Activated naive CD4-positive, alpha-beta T cell treated with anti-CD3 and anti-CD28 coated beads, Interleukin-2, amount 50 U/mL, for 16 hours (primary cell): Measurements from ENCODE around the gene FKBP7.
"Not testable (repeated sequence)": the region's sequence is repeated elsewhere in the genome, so short reads cannot be mapped to it uniquely, and the experiment has no call there.

ENCODE experiments used
- DNase-seq: peaks from one replicate; pipeline ENCODE4 v3.0.0-alpha.2; 2020

FKBP7 gene

DNA sequence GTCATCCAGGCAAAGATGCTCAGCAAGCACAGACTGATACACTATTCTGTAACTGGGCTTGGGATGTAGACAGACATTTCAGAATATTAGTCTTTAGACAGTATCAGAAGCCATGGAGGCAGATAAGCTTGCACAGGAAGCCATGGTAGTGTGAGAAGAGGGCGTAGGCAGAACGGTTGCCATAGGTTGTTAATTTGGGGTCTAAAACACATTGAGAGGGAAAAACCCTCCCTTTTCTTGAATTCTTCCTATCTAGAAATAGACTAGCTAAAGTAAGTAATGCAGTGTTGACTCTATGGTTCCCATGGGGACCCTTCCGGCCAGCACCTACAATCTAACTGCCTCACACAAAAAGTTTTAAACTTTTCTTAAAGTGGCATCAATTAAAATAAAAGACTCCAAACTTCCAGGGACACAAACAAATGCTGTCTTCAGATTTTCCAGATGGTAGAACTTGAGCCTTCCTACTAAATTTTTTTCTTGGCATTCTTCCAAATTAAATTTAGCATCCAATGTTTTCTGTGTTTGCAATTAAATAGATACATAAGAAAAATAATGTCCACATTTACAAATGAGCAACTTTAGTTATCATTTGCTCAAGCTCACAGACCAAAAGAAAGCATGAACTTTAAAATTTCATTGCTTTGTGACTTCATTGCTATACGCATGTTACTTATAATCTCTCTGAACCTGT lies 29.3 kb downstream of the FKBP7 start:
- no peak for DNase-seq

DNA sequence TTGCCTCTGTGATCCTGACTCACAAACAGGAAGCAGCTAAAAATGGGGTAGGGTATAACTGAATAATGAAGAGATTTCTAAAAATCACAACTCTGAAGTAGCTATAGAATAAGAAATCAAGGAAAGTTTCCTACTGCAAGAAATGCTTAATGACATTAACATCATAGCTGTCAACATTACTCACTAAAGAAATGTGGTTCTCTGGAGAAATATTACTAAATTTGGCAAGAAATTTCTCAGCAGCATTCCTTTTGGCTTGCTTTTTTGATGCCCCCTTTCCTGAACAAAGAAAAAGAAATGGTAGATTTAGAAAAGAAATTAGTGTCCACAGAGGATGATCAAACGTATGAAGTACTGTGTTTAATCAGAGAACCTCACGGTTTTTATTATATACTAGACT lies 37.0 kb downstream of the FKBP7 start:
- DNase-seq = no peak

DNA sequence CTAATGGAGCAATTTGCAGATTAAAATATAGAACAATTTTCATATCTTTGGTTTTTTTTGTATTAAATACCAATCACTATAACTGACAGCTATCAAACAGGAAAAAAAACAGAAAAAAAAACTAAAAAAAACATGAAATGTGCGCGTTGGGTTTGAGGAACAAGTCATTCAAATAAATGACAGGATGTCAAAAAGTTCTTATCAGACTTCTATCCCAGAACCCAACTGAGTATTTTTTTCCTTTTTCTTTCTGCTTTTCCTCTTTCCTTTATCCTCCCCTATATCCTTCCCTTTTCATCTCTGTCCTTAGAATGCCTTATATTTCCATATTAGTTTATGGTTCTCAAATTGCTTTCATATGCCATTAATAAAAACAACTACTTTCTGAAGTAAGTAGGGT lies 41.7 kb downstream of the FKBP7 start:
- no peak for DNase-seq

DNA sequence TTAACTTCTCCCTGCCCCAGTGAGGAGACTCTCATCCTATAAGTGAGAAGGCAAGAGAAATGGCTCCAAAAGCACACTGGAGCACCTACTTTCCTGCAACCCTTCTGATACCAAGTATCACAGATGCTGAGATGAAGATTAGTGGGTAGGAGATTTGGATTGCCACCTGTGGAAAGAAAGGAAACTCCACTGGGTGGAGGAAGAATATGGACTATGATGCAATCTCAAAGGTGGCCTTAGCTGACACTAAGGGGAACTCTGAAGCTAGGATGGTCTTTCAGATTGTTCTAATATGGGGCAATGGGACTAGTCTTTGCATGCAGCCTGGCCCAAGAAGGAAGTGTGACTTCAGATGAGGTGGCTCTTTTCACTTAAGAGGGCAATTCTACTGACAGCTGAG lies 49.1 kb downstream of the FKBP7 start:
- DNase-seq = no peak

DNA sequence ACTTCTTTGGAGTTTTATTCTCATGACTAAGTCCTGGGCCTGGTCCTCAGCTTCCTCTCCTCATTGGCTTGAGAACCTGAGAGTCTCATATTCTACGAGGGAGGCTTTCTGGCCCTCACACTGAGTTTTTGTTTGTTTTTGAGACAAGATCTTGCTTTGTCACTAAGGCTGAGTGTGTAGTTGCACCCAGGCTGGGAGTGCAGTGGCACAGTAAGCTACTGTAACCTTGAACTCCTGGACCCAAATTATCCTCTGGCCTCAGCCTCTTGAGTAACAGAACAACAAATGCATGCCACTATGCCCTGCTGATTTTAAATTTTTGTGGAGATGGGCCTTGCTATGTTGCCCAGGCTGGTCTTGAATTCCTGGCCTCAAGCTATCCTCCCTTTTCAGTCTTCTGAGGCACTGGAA lies 50.0 kb downstream of the FKBP7 start:
- no peak for DNase-seq

DNA sequence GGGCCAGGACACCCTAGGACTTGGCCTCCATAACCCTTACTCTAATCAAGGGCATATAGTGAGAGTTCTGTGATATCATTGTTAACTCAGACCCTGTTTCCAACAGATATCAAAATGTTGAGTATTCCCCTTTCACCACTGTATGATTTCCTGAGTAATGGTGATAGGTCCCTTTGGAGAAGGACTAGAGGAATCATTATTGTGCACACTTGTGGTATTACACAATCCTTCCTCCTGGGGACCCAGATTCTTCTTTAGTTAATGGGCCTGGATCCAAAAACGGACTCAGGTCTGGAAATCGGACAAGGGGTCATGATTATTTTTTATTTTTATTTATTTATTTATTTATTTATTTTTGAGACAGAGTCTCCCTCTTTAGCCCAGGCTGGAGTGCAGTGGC lies 50.9 kb downstream of the FKBP7 start:
- DNase-seq = no peak

DNA sequence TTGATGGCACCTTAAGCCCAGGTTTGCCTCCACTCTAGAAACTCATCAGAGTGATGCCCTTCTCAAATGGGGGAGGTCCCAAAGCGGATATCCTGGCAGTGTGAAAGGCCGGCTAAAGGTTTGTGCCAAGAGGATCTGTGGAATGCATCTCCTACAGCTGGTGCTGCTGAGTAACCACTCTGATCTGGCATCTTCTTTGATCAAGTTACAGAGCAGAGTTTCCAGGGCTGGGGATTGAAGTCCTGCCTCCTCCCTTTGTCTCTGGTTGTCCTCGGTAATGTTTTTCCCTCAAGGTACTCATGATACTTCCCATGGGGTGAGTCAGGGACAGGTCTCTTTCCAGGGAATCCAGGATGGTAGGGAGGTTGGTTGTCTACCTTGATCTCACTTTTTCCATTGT lies 52.0 kb downstream of the FKBP7 start:
- no peak for DNase-seq

DNA sequence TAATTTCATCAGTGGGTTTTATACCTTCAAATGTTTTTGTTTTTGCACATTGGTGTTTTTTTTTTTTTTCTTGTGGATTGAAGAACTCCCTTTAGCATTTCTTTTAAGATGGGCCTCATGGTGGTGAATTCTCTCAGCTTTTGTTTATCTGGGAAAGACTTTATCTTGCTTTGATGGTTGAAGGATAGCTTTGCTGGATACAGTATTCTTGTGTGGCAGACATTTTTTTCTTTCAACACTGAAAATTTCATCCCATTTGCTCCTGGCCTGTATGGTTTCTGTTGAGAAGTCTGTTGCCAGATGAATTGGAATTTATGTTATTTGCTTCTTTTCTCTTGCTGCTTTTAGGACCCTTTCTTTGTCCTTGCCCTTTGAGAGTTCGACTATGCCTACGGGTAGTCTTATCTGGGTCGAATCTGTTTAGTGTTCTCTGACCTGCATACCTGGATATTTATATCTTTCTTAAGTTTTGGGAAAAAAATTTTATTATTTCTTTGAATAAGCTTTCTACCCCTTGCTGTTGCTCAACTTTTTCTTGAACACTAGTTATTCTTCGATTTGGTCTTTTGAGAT lies 53.1 kb downstream of the FKBP7 start:
- DNase-seq = no peak

DNA sequence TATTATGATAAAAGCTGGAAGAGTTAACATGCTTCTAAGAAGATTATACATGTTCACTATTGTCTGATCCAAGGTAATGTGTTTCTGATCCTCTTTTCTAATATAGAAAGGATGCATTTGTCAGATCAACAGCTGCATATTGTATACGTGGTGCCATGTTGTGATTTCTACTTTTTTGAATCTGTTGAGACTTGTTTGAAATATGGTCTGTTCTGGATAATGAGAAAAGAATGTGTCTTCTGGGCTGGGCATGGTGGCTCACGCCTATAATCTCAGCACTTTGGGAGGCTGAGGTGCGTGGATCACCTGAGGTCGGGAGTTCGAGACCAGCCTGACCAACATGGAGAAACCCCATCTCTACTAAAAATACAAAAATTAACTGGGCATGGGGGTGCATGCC lies 54.7 kb downstream of the FKBP7 start:
- not testable (repeated sequence) for DNase-seq

DNA sequence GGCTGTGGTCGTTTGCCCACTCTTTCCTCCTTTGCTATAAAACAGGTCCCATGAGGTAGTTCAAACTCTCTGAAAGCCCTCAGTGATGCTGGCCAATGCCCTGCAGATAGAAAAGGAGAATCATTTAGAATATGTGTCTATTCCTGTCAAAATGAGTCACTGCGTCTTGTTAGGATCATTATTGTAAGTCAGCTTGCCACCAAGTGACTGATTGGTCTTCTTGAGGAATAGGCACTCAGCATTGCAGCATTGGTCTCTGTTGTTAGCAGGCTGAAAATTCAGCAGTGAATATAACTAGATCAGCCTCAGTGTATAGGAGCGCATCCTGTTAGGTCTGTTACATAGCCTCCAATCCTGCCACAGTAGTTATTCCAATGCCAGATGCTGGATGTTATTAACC lies 56.3 kb downstream of the FKBP7 start:
- DNase-seq = no peak

DNA sequence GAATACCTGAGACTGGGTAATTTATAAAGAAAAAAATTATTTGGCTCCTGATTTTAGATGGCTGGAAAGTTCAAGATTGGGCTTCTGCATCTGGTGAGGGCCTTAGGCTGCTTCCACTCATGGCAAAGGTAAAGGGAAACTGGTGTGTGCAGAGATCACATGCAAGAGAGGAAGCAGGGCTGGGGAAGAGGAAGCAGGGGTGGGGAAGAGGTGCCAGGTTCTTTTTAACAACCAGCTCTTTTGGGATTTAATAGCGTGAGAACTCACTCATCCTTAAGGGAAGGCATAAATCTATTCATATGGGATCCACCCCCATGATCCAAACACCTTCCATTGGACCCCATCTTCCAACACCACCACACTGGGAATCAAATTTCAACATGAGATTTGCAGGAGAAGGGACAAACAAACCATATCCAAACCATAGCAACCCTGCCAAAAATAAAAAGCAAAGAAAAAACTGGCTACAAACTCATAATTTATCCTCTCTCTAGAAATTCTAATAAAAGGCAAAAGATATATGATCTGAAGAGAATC lies 57.9 kb downstream of the FKBP7 start:
- no peak for DNase-seq

DNA sequence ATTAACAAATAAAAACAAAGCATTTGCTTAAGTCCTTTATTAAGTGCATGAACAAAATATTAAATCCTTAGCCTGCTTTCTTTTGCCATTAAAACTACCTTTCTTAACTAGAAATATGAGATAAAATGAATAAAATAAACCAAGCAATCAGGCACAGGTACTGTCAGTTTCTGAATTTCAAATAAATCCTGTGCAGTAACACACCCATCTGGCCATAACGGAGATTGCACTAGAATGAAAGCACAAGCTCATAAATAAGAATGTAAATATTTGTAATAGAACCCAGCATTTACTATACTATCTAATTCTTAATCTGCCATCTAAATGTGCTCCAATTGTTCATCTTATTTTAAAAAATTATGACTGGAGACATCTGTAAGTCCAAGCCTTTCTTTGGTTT lies 59.3 kb downstream of the FKBP7 start:
- DNase-seq = no peak

DNA sequence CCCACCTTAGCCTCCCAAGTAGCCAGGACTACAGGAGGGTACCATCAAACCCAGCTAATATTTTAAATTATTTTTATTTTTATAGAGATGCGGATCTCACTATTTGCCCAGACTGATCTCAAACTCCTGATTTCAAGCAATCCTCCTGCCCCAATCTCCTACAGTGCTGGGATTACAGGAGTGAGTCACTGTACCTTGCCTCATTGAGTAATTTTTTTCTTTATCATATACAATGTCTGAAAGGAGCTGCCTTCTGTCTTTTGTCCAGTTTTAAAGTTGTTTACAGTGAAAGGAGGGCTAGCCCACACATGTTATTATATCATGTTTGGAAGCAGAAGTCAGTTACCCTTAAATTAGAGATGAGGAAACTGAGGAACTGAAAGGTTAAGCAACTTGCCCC lies 60.0 kb downstream of the FKBP7 start:
- DNase-seq = no peak

DNA sequence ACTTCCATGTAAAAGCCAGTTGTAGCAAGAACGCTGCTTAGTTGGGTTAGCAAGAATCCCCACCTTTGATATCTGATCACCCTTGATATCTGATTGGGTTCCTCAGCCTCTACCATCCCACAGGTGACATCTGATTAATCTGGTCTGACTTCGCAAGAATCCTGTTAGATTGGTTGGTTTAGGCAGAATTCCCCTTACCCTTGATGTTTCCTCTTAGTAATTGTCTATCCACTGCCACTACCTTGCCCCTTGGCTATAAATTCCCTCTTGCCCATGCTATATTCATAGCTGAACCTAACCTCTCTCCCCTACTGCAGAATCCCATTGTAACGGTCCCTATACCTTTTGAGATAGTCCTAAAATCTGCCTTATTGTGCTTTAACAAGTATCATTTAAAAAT lies 60.5 kb downstream of the FKBP7 start:
- no peak for DNase-seq

DNA sequence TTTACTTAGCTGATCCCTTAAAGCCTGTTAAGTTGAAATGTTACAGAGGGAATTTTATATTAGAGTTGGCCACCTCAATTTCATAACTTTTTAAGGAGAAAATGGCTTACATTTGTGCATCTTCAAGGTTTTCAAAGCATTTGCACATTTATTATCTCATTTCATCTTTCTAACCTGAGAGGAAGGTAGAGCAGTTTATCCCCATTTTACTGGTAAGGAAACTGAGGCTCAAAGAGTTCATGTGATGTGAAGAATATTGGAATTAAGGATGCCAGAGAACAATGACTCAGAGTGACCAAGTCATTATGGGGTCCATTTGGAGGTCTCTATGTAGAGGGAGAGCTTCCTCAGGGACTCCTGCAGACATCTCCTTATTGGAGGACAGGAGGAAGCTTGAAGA lies 62.4 kb downstream of the FKBP7 start:
- DNase-seq = no peak

DNA sequence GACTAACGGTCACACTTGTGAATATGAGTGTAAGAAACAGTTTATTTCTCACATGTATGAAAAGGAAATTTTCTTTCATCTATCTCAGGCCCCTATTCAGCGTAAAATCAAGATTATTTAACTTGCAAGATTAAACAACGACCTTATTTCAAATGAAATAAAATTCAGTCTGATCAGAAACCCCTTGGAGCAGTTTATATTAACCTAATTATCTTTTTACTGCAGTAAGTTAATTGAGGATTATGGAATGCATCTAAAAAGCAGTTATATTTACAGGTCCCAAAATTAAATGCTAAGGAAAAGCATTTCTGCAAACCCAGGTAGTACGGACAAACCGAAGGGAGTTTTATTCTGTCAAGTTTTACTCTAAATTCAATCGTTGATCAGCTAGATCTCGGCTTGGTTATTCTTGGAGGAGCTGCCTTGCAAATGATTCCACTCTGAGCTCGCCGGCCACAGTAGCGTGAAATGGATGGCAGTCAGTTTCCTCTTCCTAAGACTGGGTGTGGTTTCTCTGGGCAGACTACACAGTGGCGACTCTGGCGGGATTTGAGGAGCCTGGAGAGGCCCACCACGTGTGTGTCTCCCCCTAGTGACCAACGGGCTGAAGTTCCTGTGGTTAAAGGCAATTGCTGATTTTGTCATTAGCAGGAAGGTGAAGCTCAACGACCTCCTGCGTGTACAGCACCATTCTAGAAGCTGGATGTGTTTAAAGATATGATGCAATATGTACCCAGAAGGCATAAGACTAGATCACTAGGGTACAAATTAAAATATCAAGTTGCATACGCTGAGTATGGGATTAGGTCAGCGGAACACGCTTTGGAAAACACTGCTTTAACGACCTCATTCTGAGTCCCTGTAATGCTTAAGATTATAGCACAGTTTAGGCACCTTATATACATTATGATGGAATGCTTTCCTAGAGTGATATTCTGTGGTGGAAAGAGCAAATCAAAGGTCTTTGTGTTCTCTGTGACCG lies 63.8 kb downstream of the FKBP7 start:
- DNase-seq = peak; percentile 76
